Panc1 (cell line): ENCODE measurements around the gene PAX2. TPM values are rescaled to one million over a fixed set of nuclear protein-coding genes. Genes with fewer than 3 reads are reported as not detected.

ENCODE experiments used
- ATAC-seq: fragments of 200-7000 bp; cut with Tn5 transposase; 2 replicates; pipeline ENCODE4 v1.9.1; 2020; ENCODE audit warnings: mild to moderate bottlenecking, moderate library complexity
- BruUV-seq: library from RNA; stranded (reverse); fragments of 400-500 nt; replicated peaks from 2 replicates; lab custom pipeline; 2021; lab: Mats Ljungman, UMichigan
- CTCF ChIA-PET: fragments of 300-600 bp; sonication (Branson Sonifier 250); formaldehyde crosslinking; loops from one replicate; lab custom pipeline; 2022; ENCODE audit warnings: antibody characterized with exemption; lab: Charles Lee
- POLR2A ChIA-PET: fragments of 300-600 bp; sonication (Branson Sonifier 250); formaldehyde crosslinking; loops from one replicate; lab custom pipeline; 2022; ENCODE audit warnings: antibody characterized with exemption; lab: Charles Lee
- DNase-seq: peaks from one replicate; pipeline ENCODE4 v3.0.0-alpha.2; 2010; ENCODE audit warnings: low read depth, low spot score
- H3K27ac ChIP-seq: 2 replicates; pipeline ENCODE4 v1.5.1; 2011; ENCODE audit warnings: mild to moderate bottlenecking, low read length, inconsistent platforms
- H3K27me3 ChIP-seq: fragments of 200-500 bp; sonication (Bioruptor generic); 2 replicates; pipeline ENCODE4 v1.6.0; 2014; ENCODE audit warnings: low read length, inconsistent platforms; ENCODE audit not compliant: control insufficient read depth, insufficient read depth
- H3K36me3 ChIP-seq: fragments of 200-500 bp; sonication (Bioruptor generic); 2 replicates; pipeline ENCODE4 v1.5.1; 2014; ENCODE audit warnings: inconsistent platforms, mild to moderate bottlenecking, low read length, moderate library complexity; ENCODE audit not compliant: control insufficient read depth, insufficient read depth
- H3K4me1 ChIP-seq: 2 replicates; pipeline ENCODE4 v1.5.1; 2011; ENCODE audit warnings: inconsistent platforms, mild to moderate bottlenecking, low read length, moderate library complexity; ENCODE audit not compliant: control insufficient read depth, insufficient read depth
- H3K4me3 ChIP-seq, 2 experiments: 2 replicates each; pipeline ENCODE4 v1.5.1; 2011 to 2012; ENCODE audit warnings: low read depth in 2 of 2, low read length in 2 of 2, mild to moderate bottlenecking in 2 of 2, inconsistent platforms in 1 of 2, moderate library complexity in 1 of 2
- H3K9me3 ChIP-seq: fragments of 200-500 bp; sonication (Bioruptor generic); 2 replicates; pipeline ENCODE4 v1.5.1; 2014; ENCODE audit warnings: low read depth, mild to moderate bottlenecking, inconsistent platforms, low read length, moderate library complexity; ENCODE audit not compliant: control insufficient read depth, insufficient read depth
- POLR2AphosphoS5 ChIP-seq: IDR thresholded peaks from 2 replicates; pipeline ENCODE4 v1.6.1; 2012; ENCODE audit warnings: mild to moderate bottlenecking, low read depth, low read length, moderate library complexity
- SIN3A ChIP-seq: IDR thresholded peaks from 2 replicates; pipeline ENCODE4 v1.6.1; 2012; ENCODE audit warnings: low read depth, mild to moderate bottlenecking, low read length, moderate library complexity, borderline replicate concordance; ENCODE audit not compliant: insufficient read depth
- TCF7L2 ChIP-seq: IDR thresholded peaks from 2 replicates; pipeline ENCODE4 v1.6.1; 2011; ENCODE audit warnings: mild to moderate bottlenecking, low read depth, low read length, inconsistent platforms
- in situ Hi-C: cut with HindIII; loops from 2 replicates; pipeline ENCODE4 v1.10.0; 2016; ENCODE audit warnings: low sequenced_read_pairs, low pct_unique_long_range_greater_than_20kb
- intact Hi-C: fragments of 100-400 bp; cut with micrococcal nuclease; formaldehyde crosslinking; loops from one replicate; pipeline ENCODE4 v1.10.0; 2022; ENCODE audit not compliant: unreplicated experiment
- total RNA-seq: library from RNA; stranded (reverse); gene quantifications from one replicate; pipeline ENCODE4 v1.2.1, GENCODE V29; 2021; ENCODE audit not compliant: unreplicated experiment
- TF ChIP-seq, protein P1 (sequence below): fragments of 450-650 bp; IDR thresholded peaks from 2 replicates; pipeline ENCODE4 v1.5.1; 2017; ENCODE audit warnings: mild to moderate bottlenecking
- TF ChIP-seq, protein P2 (sequence below), 2 experiments: IDR thresholded peaks; 2 replicates each; pipeline ENCODE4 v1.6.1; 2011 to 2012; ENCODE audit warnings: low read depth in 2 of 2, control low read depth in 1 of 2, low read length in 1 of 2, mild to moderate bottlenecking in 1 of 2, moderate library complexity in 1 of 2; ENCODE audit not compliant: insufficient read depth in 1 of 2

Gene PAX2
- total RNA-seq, 1 experiment from 2014 or later, result 72.3 TPM

DNA sequence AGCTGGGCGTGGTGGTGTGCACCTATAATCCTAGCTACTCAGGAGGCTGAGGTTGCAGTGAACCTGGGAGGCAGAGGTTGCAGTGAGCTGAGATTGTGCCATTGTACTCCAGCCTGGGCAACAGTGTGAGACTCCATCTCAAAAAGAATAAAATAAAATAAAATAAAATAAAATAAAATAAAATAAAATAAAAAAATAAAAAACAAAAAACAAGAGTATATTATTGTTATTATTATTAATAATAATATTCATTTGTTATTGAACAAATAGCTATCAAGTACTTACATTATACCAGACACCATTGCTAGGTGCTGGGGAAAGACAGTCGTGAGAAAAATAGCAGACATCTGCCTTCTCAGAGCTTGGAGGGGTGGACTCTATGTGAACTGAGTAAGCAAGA, 24.1 kb downstream of the PAX2 start:
- ChIA-PET CTCF (no interaction called here), POLR2A (no interaction called here)
- intact Hi-C loops, result no loop called here

DNA sequence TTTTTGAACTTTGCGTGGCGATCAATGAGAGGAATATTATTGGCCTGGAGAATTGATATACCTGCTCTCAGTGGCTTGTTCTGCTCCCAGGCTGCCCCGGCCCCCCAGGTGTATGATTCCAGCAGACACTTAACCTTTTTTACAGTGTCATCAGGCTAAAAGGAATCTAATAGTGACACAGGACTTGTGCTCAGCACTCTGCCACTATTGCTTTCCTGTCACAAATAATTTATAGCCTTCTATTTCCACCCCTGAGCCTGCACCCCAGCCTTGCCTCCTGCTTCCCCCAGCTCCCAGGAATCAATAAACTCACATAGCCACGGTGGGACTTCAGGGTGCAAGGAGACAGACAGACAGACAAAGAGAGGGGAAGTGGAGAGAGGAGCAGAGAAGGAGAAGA, 28.3 kb downstream of the PAX2 start:
- H3K27ac ChIP-seq, result no peak overlapping the region; the same call in 1 of the 2 replicates
- TF ChIP-seq, protein P1, sequence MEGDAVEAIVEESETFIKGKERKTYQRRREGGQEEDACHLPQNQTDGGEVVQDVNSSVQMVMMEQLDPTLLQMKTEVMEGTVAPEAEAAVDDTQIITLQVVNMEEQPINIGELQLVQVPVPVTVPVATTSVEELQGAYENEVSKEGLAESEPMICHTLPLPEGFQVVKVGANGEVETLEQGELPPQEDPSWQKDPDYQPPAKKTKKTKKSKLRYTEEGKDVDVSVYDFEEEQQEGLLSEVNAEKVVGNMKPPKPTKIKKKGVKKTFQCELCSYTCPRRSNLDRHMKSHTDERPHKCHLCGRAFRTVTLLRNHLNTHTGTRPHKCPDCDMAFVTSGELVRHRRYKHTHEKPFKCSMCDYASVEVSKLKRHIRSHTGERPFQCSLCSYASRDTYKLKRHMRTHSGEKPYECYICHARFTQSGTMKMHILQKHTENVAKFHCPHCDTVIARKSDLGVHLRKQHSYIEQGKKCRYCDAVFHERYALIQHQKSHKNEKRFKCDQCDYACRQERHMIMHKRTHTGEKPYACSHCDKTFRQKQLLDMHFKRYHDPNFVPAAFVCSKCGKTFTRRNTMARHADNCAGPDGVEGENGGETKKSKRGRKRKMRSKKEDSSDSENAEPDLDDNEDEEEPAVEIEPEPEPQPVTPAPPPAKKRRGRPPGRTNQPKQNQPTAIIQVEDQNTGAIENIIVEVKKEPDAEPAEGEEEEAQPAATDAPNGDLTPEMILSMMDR, result no peak
- no TSS peak for BruUV-seq
- H3K4me1 ChIP-seq, result peaks cover 10% of the 10 kb centered on the region
- no peak overlapping the region for H3K4me3 ChIP-seq
- no peak for DNase-seq
- ATAC-seq, result no peak
- ChIA-PET POLR2A (no interaction called here), CTCF (interaction anchor here (0.5 kb wide), 1 partner anchor 103 kb away, joined by 5 read pairs; no protein-coding TSS in a partner anchor)
- H3K36me3 ChIP-seq, result peaks cover 4% of the 10 kb centered on the region; the same call in 1 of the 2 replicates
- no peaks in the 10 kb centered on the region for H3K9me3 ChIP-seq
- no peaks in the 10 kb centered on the region for H3K27me3 ChIP-seq
- in situ Hi-C loops (no loop called here), intact Hi-C loops (no loop called here)

More for the DNA sequence above, 24.1 kb downstream of the PAX2 start:
- Histone ChIP-seq H3K4me3 (no peak overlapping the region), H3K9me3 (no peaks in the 10 kb centered on the region), H3K4me1 (peaks cover 11% of the 10 kb centered on the region), H3K27me3 (no peaks in the 10 kb centered on the region), H3K27ac (no peak overlapping the region), H3K36me3 (no peaks in the 10 kb centered on the region; the same call in 1 of the 2 replicates)
- no peak for TF ChIP-seq TCF7L2
- TF ChIP-seq, protein P2, sequence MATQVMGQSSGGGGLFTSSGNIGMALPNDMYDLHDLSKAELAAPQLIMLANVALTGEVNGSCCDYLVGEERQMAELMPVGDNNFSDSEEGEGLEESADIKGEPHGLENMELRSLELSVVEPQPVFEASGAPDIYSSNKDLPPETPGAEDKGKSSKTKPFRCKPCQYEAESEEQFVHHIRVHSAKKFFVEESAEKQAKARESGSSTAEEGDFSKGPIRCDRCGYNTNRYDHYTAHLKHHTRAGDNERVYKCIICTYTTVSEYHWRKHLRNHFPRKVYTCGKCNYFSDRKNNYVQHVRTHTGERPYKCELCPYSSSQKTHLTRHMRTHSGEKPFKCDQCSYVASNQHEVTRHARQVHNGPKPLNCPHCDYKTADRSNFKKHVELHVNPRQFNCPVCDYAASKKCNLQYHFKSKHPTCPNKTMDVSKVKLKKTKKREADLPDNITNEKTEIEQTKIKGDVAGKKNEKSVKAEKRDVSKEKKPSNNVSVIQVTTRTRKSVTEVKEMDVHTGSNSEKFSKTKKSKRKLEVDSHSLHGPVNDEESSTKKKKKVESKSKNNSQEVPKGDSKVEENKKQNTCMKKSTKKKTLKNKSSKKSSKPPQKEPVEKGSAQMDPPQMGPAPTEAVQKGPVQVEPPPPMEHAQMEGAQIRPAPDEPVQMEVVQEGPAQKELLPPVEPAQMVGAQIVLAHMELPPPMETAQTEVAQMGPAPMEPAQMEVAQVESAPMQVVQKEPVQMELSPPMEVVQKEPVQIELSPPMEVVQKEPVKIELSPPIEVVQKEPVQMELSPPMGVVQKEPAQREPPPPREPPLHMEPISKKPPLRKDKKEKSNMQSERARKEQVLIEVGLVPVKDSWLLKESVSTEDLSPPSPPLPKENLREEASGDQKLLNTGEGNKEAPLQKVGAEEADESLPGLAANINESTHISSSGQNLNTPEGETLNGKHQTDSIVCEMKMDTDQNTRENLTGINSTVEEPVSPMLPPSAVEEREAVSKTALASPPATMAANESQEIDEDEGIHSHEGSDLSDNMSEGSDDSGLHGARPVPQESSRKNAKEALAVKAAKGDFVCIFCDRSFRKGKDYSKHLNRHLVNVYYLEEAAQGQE (IDR thresholded peaks at IDR 0.05; ENCODE audit: insufficient read depth in 1 of 2, low read depth in 2 of 2, low read length in 1 of 2), result no peak
- TF ChIP-seq, protein P1, result no peak
- no peak for TF ChIP-seq POLR2AphosphoS5
- TF ChIP-seq SIN3A, result no peak
- ATAC-seq, result no peak
- in situ Hi-C loops, result no loop called here
- no TSS peak for BruUV-seq
- DNase-seq, result no peak
